HEK293 (cell line): Measurements from ENCODE around the gene FAM151B.
A peak's percentile ranks its signal among the peaks of the same experiment; 100 is the strongest.

Source experiments
- CTCF ChIA-PET: fragments of 350-600 bp; formaldehyde crosslinking; extraction: SDS; loops from one replicate; lab custom pipeline; 2021; ENCODE audit warnings: antibody characterized with exemption; lab: Yijun Ruan, JAX
- POLR2A ChIA-PET: fragments of 300-600 bp; formaldehyde crosslinking; extraction: SDS; loops from one replicate; lab custom pipeline; 2020; ENCODE audit warnings: antibody characterized with exemption, inconsistent platforms; lab: Yijun Ruan, JAX
- H3K27ac ChIP-seq: fragments of 200-500 bp; sonication (Bioruptor generic); 2 replicates; pipeline ENCODE4 v1.5.1; 2014; ENCODE audit warnings: low read depth, low read length, control low read depth, inconsistent platforms; ENCODE audit errors: extremely low read depth
- H3K36me3 ChIP-seq, 2 experiments: fragments of 200-500 bp in 1 of 2; sonication (Bioruptor generic) in 1 of 2; 1 replicate in 1 of 2; 2 replicates in 1 of 2; pipeline ENCODE4 v1.5.1; 2014 to 2017; ENCODE audit warnings: inconsistent platforms in 2 of 2, low read length in 2 of 2; ENCODE audit not compliant: control insufficient read depth in 2 of 2, insufficient read depth in 1 of 2
- H3K4me1 ChIP-seq: fragments of 200-500 bp; sonication (Bioruptor generic); 2 replicates; pipeline ENCODE4 v1.5.1; 2014; ENCODE audit warnings: mild to moderate bottlenecking, low read length, inconsistent platforms; ENCODE audit not compliant: control insufficient read depth, insufficient read depth
- H3K4me3 ChIP-seq: 2 replicates; pipeline ENCODE4 v1.5.1; 2011; ENCODE audit warnings: low read depth, mild to moderate bottlenecking, control low read depth, low read length, moderate library complexity
- H3K9me3 ChIP-seq: fragments of 200-500 bp; sonication (Bioruptor generic); 2 replicates; pipeline ENCODE4 v1.5.1; 2014; ENCODE audit warnings: low read depth, low read length, inconsistent platforms; ENCODE audit not compliant: control insufficient read depth, insufficient read depth
- HOXA7 ChIP-seq: sonication (generic); formaldehyde crosslinking; IDR thresholded peaks from 2 replicates; pipeline ENCODE4 v1.8.1; 2022; ENCODE audit warnings: missing genetic modification reagents, borderline replicate concordance
- SCRT1 ChIP-seq: fragments of 450-650 bp; formaldehyde crosslinking; IDR thresholded peaks from 2 replicates; pipeline ENCODE4 v1.5.1; 2016; ENCODE audit warnings: missing biosample characterization, missing genetic modification characterization, borderline replicate concordance
- SCRT2 ChIP-seq: fragments of 450-650 bp; formaldehyde crosslinking; IDR thresholded peaks from 2 replicates; pipeline ENCODE4 v1.5.1; 2016; ENCODE audit warnings: missing biosample characterization, missing genetic modification characterization
- SETDB1 ChIP-seq: IDR thresholded peaks from one replicate; pipeline ENCODE4 v1.6.1; 2017; ENCODE audit warnings: mild to moderate bottlenecking, low read length, moderate library complexity, mixed read lengths; ENCODE audit not compliant: insufficient read length
- TRIM28 ChIP-seq: IDR thresholded peaks from 2 replicates; pipeline ENCODE4 v1.6.1; 2011; ENCODE audit warnings: low read length, control low read depth, borderline replicate concordance
- ZNF239 ChIP-seq: fragments of 450-650 bp; formaldehyde crosslinking; IDR thresholded peaks from 2 replicates; pipeline ENCODE4 v1.5.1; 2016; ENCODE audit warnings: missing biosample characterization, missing genetic modification characterization
- ZNF274 ChIP-seq, 2 experiments: fragments of 200-500 bp in 1 of 2; fragments of 450-650 bp in 1 of 2; sonication (Bioruptor generic) in 1 of 2; formaldehyde crosslinking in 1 of 2; IDR thresholded peaks; 2 replicates each; pipeline versions ENCODE4 v1.5.1 to v1.6.1; 2014 to 2016; ENCODE audit warnings: borderline replicate concordance in 1 of 2, inconsistent platforms in 1 of 2, low read length in 1 of 2, missing biosample characterization in 1 of 2, missing genetic modification characterization in 1 of 2
- ZNF324 ChIP-seq: fragments of 450-650 bp; formaldehyde crosslinking; IDR thresholded peaks from 2 replicates; pipeline ENCODE4 v1.5.1; 2016; ENCODE audit warnings: missing biosample characterization, missing genetic modification characterization
- ZNF350 ChIP-seq: fragments of 450-650 bp; formaldehyde crosslinking; IDR thresholded peaks from 2 replicates; pipeline ENCODE4 v1.5.0; 2017; ENCODE audit warnings: missing biosample characterization, mild to moderate bottlenecking, missing genetic modification characterization
- ZNF548 ChIP-seq: fragments of 450-650 bp; formaldehyde crosslinking; IDR thresholded peaks from 2 replicates; pipeline ENCODE4 v1.5.1; 2016; ENCODE audit warnings: missing biosample characterization, missing genetic modification characterization
- ZNF549 ChIP-seq: fragments of 450-650 bp; IDR thresholded peaks from 2 replicates; pipeline ENCODE4 v1.5.1; 2018; ENCODE audit warnings: missing biosample characterization, missing genetic modification characterization, mild to moderate bottlenecking, inconsistent platforms, moderate library complexity
- ZNF560 ChIP-seq: fragments of 450-650 bp; formaldehyde crosslinking; IDR thresholded peaks from 2 replicates; pipeline ENCODE4 v1.5.1; 2017; ENCODE audit warnings: missing biosample characterization, missing genetic modification characterization, borderline replicate concordance
- ZNF585B ChIP-seq: fragments of 450-650 bp; formaldehyde crosslinking; IDR thresholded peaks from 2 replicates; pipeline ENCODE4 v1.5.1; 2016; ENCODE audit warnings: missing biosample characterization, missing genetic modification characterization
- ZNF677 ChIP-seq: fragments of 450-650 bp; IDR thresholded peaks from 2 replicates; pipeline ENCODE4 v1.5.0; 2018; ENCODE audit warnings: missing biosample characterization, mild to moderate bottlenecking, missing genetic modification characterization, moderate library complexity
- ZNF785 ChIP-seq: fragments of 450-650 bp; formaldehyde crosslinking; IDR thresholded peaks from 2 replicates; pipeline ENCODE4 v1.5.1; 2016; ENCODE audit warnings: missing biosample characterization, missing genetic modification characterization
- ZNF791 ChIP-seq: fragments of 450-650 bp; formaldehyde crosslinking; IDR thresholded peaks from 2 replicates; pipeline ENCODE4 v1.5.1; 2016; ENCODE audit warnings: missing biosample characterization, missing genetic modification characterization
- ZNF830 ChIP-seq: fragments of 450-650 bp; IDR thresholded peaks from 2 replicates; pipeline ENCODE4 v1.5.0; 2018; ENCODE audit warnings: missing biosample characterization, missing genetic modification characterization, low read depth, mild to moderate bottlenecking, moderate library complexity
- TF ChIP-seq, protein P1 (sequence below): fragments of 450-650 bp; formaldehyde crosslinking; IDR thresholded peaks from 2 replicates; pipeline ENCODE4 v1.5.1; 2016; ENCODE audit warnings: missing biosample characterization, missing genetic modification characterization
- TF ChIP-seq, protein P2 (sequence below): fragments of 450-650 bp; formaldehyde crosslinking; IDR thresholded peaks from 2 replicates; pipeline ENCODE4 v1.5.1; 2016; ENCODE audit warnings: missing biosample characterization, missing genetic modification characterization
- TF ChIP-seq, protein P3 (sequence below): fragments of 450-650 bp; formaldehyde crosslinking; IDR thresholded peaks from 2 replicates; pipeline ENCODE4 v1.5.1; 2016; ENCODE audit warnings: missing biosample characterization, missing genetic modification characterization, borderline replicate concordance

Gene FAM151B

DNA sequence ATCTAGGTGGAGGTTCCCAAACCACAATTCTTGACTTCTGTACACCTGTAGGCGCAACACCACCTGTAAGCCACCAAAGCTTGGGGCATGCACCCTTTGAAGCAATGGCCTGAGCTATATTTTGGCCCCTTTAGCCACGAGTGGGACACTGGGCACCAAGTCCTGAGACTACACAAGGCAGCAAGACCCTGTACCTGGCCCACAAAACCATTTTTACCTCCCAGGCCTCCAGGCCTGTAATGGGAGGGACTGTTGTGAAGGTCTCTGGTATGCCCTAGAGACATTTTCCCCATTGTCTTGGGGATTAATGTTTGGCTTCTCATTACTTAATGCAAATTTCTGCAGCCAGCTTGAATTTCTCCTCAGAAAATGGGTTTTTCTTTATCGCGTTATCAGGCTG is 24.6 kb upstream of the FAM151B start:
- no peaks in the 10 kb centered on the region for H3K4me1 ChIP-seq
- no peaks in the 10 kb centered on the region; the same call in 1 of the 2 replicates for H3K9me3 ChIP-seq
- ChIA-PET CTCF (interaction anchor here (1.0 kb wide), 1 partner anchor 18 kb away, joined by 3 read pairs; no protein-coding TSS in a partner anchor), POLR2A (no interaction called here)
- no peak overlapping the region for H3K27ac ChIP-seq
- TF ChIP-seq ZNF585B (tag by site-specific recombination): peak; percentile 95
- TF ChIP-seq, protein P1, sequence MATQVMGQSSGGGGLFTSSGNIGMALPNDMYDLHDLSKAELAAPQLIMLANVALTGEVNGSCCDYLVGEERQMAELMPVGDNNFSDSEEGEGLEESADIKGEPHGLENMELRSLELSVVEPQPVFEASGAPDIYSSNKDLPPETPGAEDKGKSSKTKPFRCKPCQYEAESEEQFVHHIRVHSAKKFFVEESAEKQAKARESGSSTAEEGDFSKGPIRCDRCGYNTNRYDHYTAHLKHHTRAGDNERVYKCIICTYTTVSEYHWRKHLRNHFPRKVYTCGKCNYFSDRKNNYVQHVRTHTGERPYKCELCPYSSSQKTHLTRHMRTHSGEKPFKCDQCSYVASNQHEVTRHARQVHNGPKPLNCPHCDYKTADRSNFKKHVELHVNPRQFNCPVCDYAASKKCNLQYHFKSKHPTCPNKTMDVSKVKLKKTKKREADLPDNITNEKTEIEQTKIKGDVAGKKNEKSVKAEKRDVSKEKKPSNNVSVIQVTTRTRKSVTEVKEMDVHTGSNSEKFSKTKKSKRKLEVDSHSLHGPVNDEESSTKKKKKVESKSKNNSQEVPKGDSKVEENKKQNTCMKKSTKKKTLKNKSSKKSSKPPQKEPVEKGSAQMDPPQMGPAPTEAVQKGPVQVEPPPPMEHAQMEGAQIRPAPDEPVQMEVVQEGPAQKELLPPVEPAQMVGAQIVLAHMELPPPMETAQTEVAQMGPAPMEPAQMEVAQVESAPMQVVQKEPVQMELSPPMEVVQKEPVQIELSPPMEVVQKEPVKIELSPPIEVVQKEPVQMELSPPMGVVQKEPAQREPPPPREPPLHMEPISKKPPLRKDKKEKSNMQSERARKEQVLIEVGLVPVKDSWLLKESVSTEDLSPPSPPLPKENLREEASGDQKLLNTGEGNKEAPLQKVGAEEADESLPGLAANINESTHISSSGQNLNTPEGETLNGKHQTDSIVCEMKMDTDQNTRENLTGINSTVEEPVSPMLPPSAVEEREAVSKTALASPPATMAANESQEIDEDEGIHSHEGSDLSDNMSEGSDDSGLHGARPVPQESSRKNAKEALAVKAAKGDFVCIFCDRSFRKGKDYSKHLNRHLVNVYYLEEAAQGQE (tag by site-specific recombination): no peak
- TF ChIP-seq SETDB1: peak; percentile 64
- no peak overlapping the region for H3K4me3 ChIP-seq
- H3K36me3 ChIP-seq: peaks cover 43 to 63% of the 10 kb centered on the region in 2 experiments

DNA sequence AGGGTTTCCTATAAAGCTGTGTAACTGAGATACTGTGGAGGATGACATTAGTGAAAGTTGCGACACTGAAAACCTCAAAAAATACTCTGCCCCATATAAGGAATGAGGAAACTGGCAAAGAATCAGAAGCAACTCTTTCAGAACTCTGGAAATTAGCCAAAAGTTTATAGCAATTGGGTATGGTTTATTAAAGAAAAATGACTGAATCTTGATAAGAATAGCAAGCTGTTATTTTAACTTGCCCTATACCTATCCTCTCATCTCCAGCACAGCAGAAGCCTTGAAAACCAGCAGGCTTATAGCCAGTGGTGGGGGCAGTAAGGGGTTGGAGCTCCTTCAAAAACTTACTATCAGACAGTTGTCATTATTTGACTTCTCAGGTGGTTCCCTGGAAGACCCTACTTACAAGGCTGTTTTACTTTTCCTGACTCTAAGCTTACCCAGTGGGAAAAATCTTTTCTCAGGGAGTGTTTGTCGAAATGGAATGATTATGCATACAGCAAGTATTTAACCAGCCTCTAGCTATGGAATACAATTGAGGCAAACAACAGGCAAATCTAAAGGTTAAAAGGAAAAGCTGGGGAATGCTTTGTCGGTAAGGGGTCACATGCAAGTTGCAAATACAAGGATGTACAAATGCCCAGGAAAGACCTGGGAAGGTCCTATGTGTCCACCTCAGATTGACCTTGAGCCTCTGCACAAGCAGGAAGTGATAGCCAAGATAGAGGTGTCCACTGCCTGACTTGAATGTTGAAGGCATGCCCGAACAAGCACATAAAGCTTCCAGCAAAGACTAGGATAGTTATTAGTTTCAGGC is 21.0 kb upstream of the FAM151B start:
- H3K4me1 ChIP-seq: no peaks in the 10 kb centered on the region
- H3K27ac ChIP-seq: no peak overlapping the region
- H3K9me3 ChIP-seq: no peaks in the 10 kb centered on the region; the same call in 1 of the 2 replicates
- no peak overlapping the region for H3K4me3 ChIP-seq
- ChIA-PET CTCF (interaction anchor here (2.5 kb wide), 1 partner anchor 14 kb away, joined by 12 read pairs; no protein-coding TSS in a partner anchor), POLR2A (no interaction called here)
- TF ChIP-seq ZNF548 (tag by site-specific recombination) (no peak), ZNF677 (tag by site-specific recombination) (peak; percentile 99), ZNF791 (no peak), ZNF274 (IDR thresholded peaks at IDR 0.05; ENCODE audit: low read length) (no peak), ZNF274 (tag by site-specific recombination; IDR thresholded peaks at IDR 0.05; ENCODE audit: borderline replicate concordance) (no peak), ZNF350 (tag by site-specific recombination) (no peak), SCRT1 (tag by site-specific recombination) (no peak)
- TF ChIP-seq, protein P2, sequence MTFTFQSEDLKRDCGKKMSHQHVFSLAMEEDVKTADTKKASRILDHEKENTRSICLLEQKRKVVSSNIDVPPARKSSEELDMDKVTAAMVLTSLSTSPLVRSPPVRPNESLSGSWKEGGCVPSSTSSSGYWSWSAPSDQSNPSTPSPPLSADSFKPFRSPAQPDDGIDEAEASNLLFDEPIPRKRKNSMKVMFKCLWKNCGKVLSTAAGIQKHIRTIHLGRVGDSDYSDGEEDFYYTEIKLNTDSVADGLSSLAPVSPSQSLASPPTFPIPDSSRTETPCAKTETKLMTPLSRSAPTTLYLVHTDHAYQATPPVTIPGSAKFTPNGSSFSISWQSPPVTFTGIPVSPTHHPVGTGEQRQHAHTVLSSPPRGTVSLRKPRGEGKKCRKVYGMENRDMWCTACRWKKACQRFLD: no peak
- peaks cover 24 to 50% of the 10 kb centered on the region in 2 experiments for H3K36me3 ChIP-seq

DNA sequence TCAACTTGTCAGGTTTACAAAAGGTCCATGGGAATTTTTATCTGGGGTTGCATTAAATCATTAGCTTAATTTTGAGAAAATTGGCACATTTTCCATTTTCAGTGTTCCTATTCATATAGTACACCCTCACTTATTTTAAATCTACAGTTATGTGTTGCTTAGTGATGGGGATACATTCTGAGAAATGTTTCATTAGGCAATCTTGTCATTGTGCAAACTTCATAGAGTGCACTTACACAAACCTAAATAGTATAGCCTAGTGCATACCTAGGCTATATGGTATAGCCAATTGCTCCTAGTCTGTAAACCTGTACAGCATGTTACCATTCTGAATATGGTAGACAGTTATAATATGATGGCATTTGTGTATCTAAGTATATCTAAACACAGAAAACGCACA is 19.8 kb upstream of the FAM151B start:
- Histone ChIP-seq H3K27ac (no peak overlapping the region), H3K9me3 (no peaks in the 10 kb centered on the region), H3K36me3 (peaks cover 24 to 39% of the 10 kb centered on the region in 2 experiments), H3K4me1 (no peaks in the 10 kb centered on the region), H3K4me3 (no peak overlapping the region)
- CTCF ChIA-PET: interaction anchor here (0.6 to 2.5 kb wide), 2 partner anchors 13 to 163 kb away, joined by 3 to 12 read pairs; no protein-coding TSS in a partner anchor
- POLR2A ChIA-PET: no interaction called here
- TF ChIP-seq, protein P3, sequence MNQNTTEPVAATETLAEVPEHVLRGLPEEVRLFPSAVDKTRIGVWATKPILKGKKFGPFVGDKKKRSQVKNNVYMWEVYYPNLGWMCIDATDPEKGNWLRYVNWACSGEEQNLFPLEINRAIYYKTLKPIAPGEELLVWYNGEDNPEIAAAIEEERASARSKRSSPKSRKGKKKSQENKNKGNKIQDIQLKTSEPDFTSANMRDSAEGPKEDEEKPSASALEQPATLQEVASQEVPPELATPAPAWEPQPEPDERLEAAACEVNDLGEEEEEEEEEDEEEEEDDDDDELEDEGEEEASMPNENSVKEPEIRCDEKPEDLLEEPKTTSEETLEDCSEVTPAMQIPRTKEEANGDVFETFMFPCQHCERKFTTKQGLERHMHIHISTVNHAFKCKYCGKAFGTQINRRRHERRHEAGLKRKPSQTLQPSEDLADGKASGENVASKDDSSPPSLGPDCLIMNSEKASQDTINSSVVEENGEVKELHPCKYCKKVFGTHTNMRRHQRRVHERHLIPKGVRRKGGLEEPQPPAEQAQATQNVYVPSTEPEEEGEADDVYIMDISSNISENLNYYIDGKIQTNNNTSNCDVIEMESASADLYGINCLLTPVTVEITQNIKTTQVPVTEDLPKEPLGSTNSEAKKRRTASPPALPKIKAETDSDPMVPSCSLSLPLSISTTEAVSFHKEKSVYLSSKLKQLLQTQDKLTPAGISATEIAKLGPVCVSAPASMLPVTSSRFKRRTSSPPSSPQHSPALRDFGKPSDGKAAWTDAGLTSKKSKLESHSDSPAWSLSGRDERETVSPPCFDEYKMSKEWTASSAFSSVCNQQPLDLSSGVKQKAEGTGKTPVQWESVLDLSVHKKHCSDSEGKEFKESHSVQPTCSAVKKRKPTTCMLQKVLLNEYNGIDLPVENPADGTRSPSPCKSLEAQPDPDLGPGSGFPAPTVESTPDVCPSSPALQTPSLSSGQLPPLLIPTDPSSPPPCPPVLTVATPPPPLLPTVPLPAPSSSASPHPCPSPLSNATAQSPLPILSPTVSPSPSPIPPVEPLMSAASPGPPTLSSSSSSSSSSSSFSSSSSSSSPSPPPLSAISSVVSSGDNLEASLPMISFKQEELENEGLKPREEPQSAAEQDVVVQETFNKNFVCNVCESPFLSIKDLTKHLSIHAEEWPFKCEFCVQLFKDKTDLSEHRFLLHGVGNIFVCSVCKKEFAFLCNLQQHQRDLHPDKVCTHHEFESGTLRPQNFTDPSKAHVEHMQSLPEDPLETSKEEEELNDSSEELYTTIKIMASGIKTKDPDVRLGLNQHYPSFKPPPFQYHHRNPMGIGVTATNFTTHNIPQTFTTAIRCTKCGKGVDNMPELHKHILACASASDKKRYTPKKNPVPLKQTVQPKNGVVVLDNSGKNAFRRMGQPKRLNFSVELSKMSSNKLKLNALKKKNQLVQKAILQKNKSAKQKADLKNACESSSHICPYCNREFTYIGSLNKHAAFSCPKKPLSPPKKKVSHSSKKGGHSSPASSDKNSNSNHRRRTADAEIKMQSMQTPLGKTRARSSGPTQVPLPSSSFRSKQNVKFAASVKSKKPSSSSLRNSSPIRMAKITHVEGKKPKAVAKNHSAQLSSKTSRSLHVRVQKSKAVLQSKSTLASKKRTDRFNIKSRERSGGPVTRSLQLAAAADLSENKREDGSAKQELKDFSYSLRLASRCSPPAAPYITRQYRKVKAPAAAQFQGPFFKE (tag by site-specific recombination): no peak
- TF ChIP-seq ZNF324 (tag by site-specific recombination) (no peak), SCRT2 (tag by site-specific recombination) (no peak), HOXA7 (CRISPR knock-in tag) (no peak), ZNF560 (tag by site-specific recombination) (no peak), ZNF549 (tag by site-specific recombination) (no peak), ZNF785 (tag by site-specific recombination) (no peak), ZNF830 (tag by site-specific recombination) (no peak), TRIM28 (no peak), ZNF239 (no peak)
